Neuron (in vitro differentiated cells): Measurements from ENCODE around the gene DEF6.

Source experiments
- H2AFZ ChIP-seq: one replicate; pipeline ENCODE4 v1.6.1; 2013; ENCODE audit warnings: low read depth, mild to moderate bottlenecking, inconsistent platforms, low read length, moderate library complexity
- H3K27me3 ChIP-seq: one replicate; pipeline ENCODE4 v1.6.1; 2013; ENCODE audit warnings: low read length; ENCODE audit not compliant: insufficient read depth
- H3K36me3 ChIP-seq: one replicate; pipeline ENCODE4 v1.6.1; 2013; ENCODE audit warnings: low read length; ENCODE audit not compliant: insufficient read depth
- H3K4me1 ChIP-seq: one replicate; pipeline ENCODE4 v1.6.1; 2013; ENCODE audit warnings: low read length; ENCODE audit not compliant: insufficient read depth
- H3K4me3 ChIP-seq: 2 replicates; pipeline ENCODE4 v1.5.1; 2013; ENCODE audit warnings: mild to moderate bottlenecking, low read length, moderate library complexity
- H3K9me3 ChIP-seq: one replicate; pipeline ENCODE4 v1.6.1; 2013; ENCODE audit warnings: low read length

DEF6 gene

DNA sequence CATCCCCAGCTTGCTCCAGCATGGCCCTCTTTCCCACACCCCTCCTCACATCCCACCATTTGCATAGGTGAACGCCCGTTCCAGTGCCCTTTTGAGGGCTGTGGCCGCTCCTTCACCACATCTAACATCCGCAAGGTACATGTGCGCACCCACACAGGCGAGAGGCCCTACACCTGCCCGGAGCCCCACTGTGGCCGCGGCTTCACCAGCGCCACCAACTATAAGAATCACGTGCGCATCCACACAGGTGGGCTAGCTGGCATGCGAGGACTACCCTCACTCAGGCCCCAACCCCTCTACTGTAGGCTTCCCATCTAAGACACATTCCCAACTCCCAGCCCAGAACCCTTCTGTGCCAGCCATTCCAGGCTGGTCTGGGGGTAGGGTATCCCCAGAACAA is 6.1 kb upstream of the DEF6 start:
- Histone ChIP-seq H3K9me3 (no peaks in the 10 kb centered on the region), H3K4me3 (no peak overlapping the region), H3K27me3 (no peaks in the 10 kb centered on the region), H2AFZ (no peak overlapping the region), H3K4me1 (no peaks in the 10 kb centered on the region), H3K36me3 (peaks cover 90% of the 10 kb centered on the region)

DNA sequence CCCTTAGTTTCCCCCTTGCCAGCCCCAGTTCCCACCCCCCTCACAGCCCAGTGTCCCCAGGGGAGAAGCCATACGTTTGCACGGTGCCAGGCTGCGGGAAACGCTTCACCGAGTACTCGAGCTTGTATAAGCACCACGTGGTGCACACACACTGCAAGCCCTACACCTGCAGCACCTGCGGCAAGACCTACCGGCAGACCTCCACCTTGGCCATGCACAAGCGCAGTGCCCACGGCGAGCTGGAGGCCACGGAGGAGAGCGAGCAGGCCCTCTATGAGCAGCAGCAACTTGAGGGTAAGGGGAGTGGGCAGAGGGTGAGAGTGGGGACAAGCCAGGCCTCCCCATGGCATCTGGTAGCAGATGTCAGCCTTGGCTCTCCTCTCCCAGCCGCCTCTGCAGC is 5.1 kb upstream of the DEF6 start:
- no peaks in the 10 kb centered on the region for H3K9me3 ChIP-seq
- H3K36me3 ChIP-seq: peaks cover 90% of the 10 kb centered on the region
- no peaks in the 10 kb centered on the region for H3K4me1 ChIP-seq
- no peak overlapping the region for H2AFZ ChIP-seq
- no peak overlapping the region for H3K4me3 ChIP-seq
- H3K27me3 ChIP-seq: no peaks in the 10 kb centered on the region

DNA sequence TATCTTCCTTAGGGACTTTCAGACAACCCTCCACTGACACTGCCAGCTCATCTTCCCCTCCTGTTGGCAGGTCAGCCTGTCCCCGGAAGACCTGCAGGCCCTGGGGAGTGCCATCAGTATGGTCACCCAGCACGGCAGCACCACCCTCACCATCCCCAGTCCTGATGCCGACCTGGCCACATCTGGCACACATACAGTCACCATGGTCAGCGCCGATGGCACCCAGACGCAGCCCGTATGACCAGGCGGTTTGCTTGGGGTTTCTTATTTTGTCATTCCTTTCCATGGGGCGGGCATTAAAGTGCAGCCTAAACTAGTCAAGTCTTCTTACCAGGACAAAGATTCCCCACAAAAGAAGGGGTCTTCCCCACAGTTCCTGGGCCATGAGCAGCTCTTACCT is 3.9 kb upstream of the DEF6 start:
- no peaks in the 10 kb centered on the region for H3K27me3 ChIP-seq
- peaks cover 79% of the 10 kb centered on the region for H3K36me3 ChIP-seq
- no peak overlapping the region for H2AFZ ChIP-seq

DNA sequence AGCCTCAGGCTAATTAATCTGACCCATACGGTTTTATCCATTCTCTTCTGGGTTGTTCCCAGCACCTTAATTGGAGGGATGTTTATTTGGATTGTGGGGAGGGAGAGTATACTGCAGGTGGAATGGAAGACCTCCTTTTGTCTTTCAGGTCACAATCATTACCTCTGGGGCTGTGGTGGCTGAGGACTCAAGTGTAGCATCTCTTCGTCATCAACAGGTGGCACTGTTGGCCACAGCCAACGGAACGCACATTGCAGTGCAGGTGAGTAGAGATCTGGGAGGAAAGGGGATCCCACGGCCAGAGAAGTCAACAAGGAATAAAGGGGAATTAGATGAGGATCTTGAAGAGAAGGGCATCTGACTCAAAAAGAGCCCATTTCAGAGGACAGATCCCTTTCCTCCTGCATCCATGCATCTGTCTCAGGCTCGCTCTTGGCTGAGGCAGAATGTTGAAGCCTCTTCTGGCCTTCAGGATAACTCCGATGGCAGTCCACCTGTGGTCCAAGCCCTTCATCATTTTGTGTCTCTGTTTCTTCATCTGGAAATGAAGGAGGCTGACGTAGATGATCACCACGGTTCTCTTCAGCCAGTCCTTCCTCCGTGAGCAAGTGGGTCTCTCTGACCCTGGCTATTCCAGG is 3.2 kb upstream of the DEF6 start:
- Histone ChIP-seq H3K27me3 (no peaks in the 10 kb centered on the region), H3K36me3 (peaks cover 75% of the 10 kb centered on the region), H3K4me1 (no peaks in the 10 kb centered on the region), H2AFZ (no peak overlapping the region), H3K4me3 (no peak overlapping the region), H3K9me3 (no peaks in the 10 kb centered on the region)

More for the DNA sequence above, 3.9 kb upstream of the DEF6 start:
- Histone ChIP-seq H3K9me3 (no peaks in the 10 kb centered on the region), H3K4me1 (no peaks in the 10 kb centered on the region), H3K4me3 (no peak overlapping the region)

- Histone ChIP-seq H3K4me3 (no peak overlapping the region), H3K9me3 (no peaks in the 10 kb centered on the region), H2AFZ (no peak overlapping the region), H3K36me3 (peaks cover 69% of the 10 kb centered on the region), H3K4me1 (no peaks in the 10 kb centered on the region), H3K27me3 (no peaks in the 10 kb centered on the region)
These were observed 2.6 kb upstream of the DEF6 start for GRCh38 chr6:35295036-35295435.

- peaks cover 63% of the 10 kb centered on the region for H3K36me3 ChIP-seq
- no peak overlapping the region for H2AFZ ChIP-seq
- H3K4me3 ChIP-seq: no peak overlapping the region
- H3K27me3 ChIP-seq: no peaks in the 10 kb centered on the region
- H3K9me3 ChIP-seq: no peaks in the 10 kb centered on the region
- H3K4me1 ChIP-seq: no peaks in the 10 kb centered on the region
These were observed 1.9 kb upstream of the DEF6 start for GRCh38 chr6:35295521-35296315.

DNA sequence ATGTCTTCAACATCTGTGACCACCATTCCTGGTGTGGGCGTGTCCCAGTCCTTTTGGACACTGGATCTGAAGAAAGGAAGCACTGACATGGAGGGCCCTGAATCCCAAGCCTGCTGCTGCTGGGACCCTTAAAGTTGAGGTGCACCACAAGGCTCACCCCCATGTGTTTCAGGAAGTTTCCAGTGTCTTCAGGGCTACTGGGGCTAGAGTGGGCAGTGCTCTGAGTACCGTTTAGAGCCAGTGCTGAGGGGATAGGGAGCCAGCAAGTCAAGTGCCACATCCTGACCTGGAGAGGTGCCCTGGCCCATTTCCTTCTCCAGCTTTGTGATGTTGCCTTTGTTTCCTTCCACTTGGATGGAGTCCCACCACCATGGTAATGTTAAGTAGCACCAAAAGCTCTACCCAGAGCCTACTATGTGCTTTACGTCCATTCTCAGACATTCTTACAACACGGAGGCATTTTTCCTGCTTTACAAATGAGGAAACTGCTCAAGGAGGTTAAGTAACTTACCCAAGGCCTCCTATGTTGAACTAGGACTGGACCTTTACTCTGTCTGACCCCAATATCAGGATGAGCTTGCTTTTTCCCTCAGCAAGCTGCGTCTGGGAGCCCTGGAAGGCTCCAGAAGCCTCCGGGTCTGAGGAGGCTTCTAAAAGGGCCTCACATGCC is 552 bp upstream of the DEF6 start:
- no peak overlapping the region for H2AFZ ChIP-seq
- H3K4me3 ChIP-seq: no peak overlapping the region
- no peaks in the 10 kb centered on the region for H3K4me1 ChIP-seq
- no peaks in the 10 kb centered on the region for H3K27me3 ChIP-seq
- peaks cover 49% of the 10 kb centered on the region for H3K36me3 ChIP-seq
- no peaks in the 10 kb centered on the region for H3K9me3 ChIP-seq

- H3K4me1 ChIP-seq: no peaks in the 10 kb centered on the region
- H2AFZ ChIP-seq: no peak overlapping the region
These were observed 1.1 kb downstream of the DEF6 start for GRCh38 chr6:35298625-35299140.

GRCh38 chr6:35299674-35300073 is 2.1 kb downstream of the DEF6 start:
- H2AFZ ChIP-seq: no peak overlapping the region
- H3K4me1 ChIP-seq: no peaks in the 10 kb centered on the region
- peaks cover 25% of the 10 kb centered on the region for H3K36me3 ChIP-seq
- H3K27me3 ChIP-seq: no peaks in the 10 kb centered on the region
- H3K4me3 ChIP-seq: no peak overlapping the region
- H3K9me3 ChIP-seq: no peaks in the 10 kb centered on the region

More at GRCh38 chr6:35298625-35299140, 1.1 kb downstream of the DEF6 start:
- Histone ChIP-seq H3K36me3 (peaks cover 34% of the 10 kb centered on the region), H3K9me3 (no peaks in the 10 kb centered on the region), H3K27me3 (no peaks in the 10 kb centered on the region), H3K4me3 (no peak overlapping the region)

DNA sequence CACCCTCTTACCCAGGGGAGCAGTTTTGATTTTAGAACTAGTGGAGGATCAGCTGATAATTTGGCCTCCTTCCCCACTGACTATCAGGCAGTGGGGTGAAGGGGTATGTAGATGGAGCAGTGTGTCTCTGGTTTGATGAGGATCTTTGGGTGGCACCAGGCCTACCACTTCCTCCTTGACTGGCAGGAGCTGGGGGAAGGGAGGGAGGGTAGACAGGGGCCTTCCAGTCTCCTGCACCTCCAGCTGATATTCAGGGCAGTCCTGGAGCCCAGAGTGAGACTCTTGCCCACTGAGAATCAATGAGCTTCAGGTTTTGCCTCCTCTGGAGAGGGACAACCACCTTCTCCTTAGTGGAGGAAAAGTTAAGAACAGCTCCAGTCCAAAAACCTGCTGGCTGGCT is 3.2 kb downstream of the DEF6 start:
- Histone ChIP-seq H3K9me3 (no peaks in the 10 kb centered on the region), H3K27me3 (no peaks in the 10 kb centered on the region), H2AFZ (no peak overlapping the region), H3K4me1 (no peaks in the 10 kb centered on the region), H3K36me3 (peaks cover 14% of the 10 kb centered on the region), H3K4me3 (no peak overlapping the region)

DNA sequence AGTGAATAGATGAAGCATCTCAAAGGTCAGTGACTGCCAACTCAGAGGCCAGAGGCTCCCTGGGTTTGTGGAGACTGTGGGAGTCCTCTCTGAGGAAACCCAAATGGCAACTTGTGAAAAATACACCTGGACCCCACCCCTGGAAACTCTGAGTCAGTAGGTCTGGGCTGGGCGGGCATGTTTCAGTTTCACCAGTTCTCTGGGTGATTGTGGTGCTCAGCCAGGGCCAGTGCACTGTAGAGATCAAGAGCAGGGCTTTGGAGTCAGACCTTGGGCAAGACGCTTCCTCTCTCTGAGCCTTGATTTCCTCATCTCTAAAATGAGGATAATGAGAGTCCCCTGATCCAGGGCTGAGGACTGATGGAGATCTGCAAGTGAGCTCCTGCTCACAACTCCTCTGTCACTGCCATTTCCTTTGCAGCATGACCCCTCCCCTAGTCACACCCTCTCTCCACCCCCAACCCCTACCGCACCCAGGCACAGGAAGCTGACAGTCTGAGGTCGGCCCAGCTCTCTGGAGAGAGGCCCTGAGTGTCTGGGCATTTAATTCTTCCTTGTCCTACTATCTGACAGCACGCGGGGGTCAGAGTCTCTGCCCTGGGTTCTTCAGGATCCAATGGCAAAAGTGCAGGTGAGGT is 5.1 kb downstream of the DEF6 start:
- no peaks in the 10 kb centered on the region for H3K4me1 ChIP-seq
- H3K4me3 ChIP-seq: no peak overlapping the region
- no peaks in the 10 kb centered on the region for H3K27me3 ChIP-seq

GRCh38 chr6:35304299-35304698 is 6.7 kb downstream of the DEF6 start:
- H3K36me3 ChIP-seq: no peaks in the 10 kb centered on the region
- no peaks in the 10 kb centered on the region for H3K4me1 ChIP-seq

More for the DNA sequence above, 5.1 kb downstream of the DEF6 start:
- Histone ChIP-seq H2AFZ (no peak overlapping the region), H3K9me3 (no peaks in the 10 kb centered on the region), H3K36me3 (no peaks in the 10 kb centered on the region)

DNA sequence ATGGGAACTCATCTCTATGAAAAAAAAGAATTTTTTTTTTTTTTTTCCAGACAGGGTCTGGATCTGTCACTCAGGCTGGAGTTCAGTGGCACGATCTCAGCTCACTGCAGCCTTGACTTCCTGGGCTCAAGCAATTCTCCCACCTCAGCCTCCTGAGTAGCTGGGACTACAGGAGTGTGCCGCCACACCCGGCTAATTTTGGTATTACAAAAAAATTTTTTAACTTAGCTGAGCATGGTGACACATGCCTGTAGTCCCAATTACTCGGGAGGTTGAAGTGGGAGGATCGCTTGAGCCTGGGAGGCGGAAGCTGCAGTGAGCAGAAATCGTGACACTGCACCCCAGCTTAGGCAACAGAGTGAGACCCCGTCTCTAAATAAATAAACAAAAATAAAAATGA is 7.5 kb downstream of the DEF6 start:
- Histone ChIP-seq H2AFZ (no peak overlapping the region), H3K4me1 (no peaks in the 10 kb centered on the region), H3K9me3 (no peaks in the 10 kb centered on the region), H3K27me3 (no peaks in the 10 kb centered on the region), H3K36me3 (no peaks in the 10 kb centered on the region), H3K4me3 (no peak overlapping the region)

More at GRCh38 chr6:35304299-35304698, 6.7 kb downstream of the DEF6 start:
- H2AFZ ChIP-seq: no peak overlapping the region
- H3K9me3 ChIP-seq: no peaks in the 10 kb centered on the region
- H3K4me3 ChIP-seq: no peak overlapping the region
- no peaks in the 10 kb centered on the region for H3K27me3 ChIP-seq
